Measurements from ENCODE around the gene KIFC1.

The KIFC1 gene

GRCh38 chr6:33412140-33413009, 20.8 kb downstream of the KIFC1 start:
- no peak for DNase-seq

GRCh38 chr6:33413241-33414120, 21.9 kb downstream of the KIFC1 start:
- no peak for DNase-seq

GRCh38 chr6:33414592-33415271, 23.1 kb downstream of the KIFC1 start:
- DNase-seq = no peak

- DNase-seq = no peak
Measured at GRCh38 chr6:33415831-33416230, 24.2 kb downstream of the KIFC1 start.

- DNase-seq = no peak
Measured at GRCh38 chr6:33416386-33417127, 24.9 kb downstream of the KIFC1 start.

GRCh38 chr6:33417128-33417902, 25.7 kb downstream of the KIFC1 start:
- DNase-seq = no peak

- DNase-seq = peak; percentile 92
Measured at GRCh38 chr6:33417903-33418689, 26.5 kb downstream of the KIFC1 start, which contains the start of gene CUTA. CUTA (minus strand) TSS chr6:33418107; CDS start chr6:33418000, 107 bp downstream.

GRCh38 chr6:33418690-33419291, 27.2 kb downstream of the KIFC1 start:
- no peak for DNase-seq

- no peak for DNase-seq
Measured at GRCh38 chr6:33419580-33420490, 28.2 kb downstream of the KIFC1 start, which contains the start of gene SYNGAP1. SYNGAP1 (plus strand) TSS chr6:33420065; CDS start chr6:33420265, 200 bp downstream.

GRCh38 chr6:33420491-33421343, 29.1 kb downstream of the KIFC1 start:
- no peak for DNase-seq

- no peak for DNase-seq
Measured at GRCh38 chr6:33421344-33421643, 29.7 kb downstream of the KIFC1 start.

- DNase-seq = no peak
Measured at GRCh38 chr6:33423777-33424176, 32.2 kb downstream of the KIFC1 start.

GRCh38 chr6:33424855-33425667, 33.4 kb downstream of the KIFC1 start:
- no peak for DNase-seq

- DNase-seq = no peak
Measured at GRCh38 chr6:33425668-33426577, 34.3 kb downstream of the KIFC1 start.

- no peak for DNase-seq
Measured at GRCh38 chr6:33426590-33427511, 35.2 kb downstream of the KIFC1 start.
